Measurements from ENCODE around the gene SPECC1. TPM values are rescaled to one million over a fixed set of nuclear protein-coding genes. Genes with fewer than 3 reads are reported as not detected.

The SPECC1 gene
- total and polyA plus RNA-seq, 2 of the 4 experiments (the other 2 are of a cell fraction) = 16.9 to 26.2 TPM

DNA sequence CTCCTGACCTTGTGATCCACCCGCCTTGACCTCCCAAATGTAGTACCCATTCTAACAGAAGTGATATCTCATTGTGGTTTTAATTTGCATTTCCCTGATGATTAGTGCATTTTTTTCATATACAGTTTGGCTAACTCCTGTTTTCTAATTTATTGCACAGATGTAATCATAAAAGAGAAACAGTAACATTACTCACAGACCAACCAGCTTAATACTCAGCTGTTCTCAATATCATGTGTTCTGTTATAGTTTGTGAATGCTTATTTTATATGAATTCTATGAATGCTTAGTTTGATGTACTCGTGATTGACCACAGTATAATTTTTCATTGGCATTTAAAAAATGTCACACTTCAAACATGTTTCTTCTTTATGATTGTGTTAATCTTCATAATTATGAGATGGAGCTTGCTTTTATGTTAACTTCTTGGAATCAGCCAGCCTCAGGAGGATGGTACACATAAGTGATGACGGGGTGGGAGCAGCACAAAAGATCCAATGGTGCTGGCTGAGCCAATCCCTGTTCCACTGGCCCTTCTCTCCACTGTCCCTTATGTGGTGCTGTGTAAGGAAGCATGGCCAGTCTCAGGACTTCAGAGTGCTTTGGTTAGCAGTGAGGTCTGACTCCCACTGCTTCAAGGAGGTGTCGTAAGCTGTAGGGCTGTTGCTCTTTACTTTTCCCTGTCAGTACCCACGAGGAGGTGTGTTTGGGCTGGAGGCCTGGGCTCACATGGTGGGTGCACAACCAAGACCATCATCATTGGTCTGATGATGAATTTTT lies 191.0 kb downstream of the SPECC1 start:
- H4K5ac ChIP-seq (ENCODE audit: low read depth, low read length) = peak overlapping the region; percentile 75
- dilution Hi-C loops (cut with HindIII; ENCODE audit: low sequenced_read_pairs, unreplicated experiment) (no loop called here), in situ Hi-C loops (cut with MboI; ENCODE audit: low sequenced_read_pairs) (no loop called here), intact Hi-C loops (cut with micrococcal nuclease) (no loop called here)
- H3K9me1 ChIP-seq (ENCODE audit: insufficient read depth, low read length) = peaks cover 19% of the 10 kb centered on the region
- TF ChIP-seq RCOR1 (IDR thresholded peaks at IDR 0.05; ENCODE audit: insufficient replicate concordance, low read length) (no peak), MAFK (IDR thresholded peaks at IDR 0.05; ENCODE audit: low read depth, low read length) (no peak), RFX5 (IDR thresholded peaks at IDR 0.05; ENCODE audit: low read depth, low read length) (no peak), RAD21 (IDR thresholded peaks at IDR 0.05; ENCODE audit: low read length) (no peak), MAZ (IDR thresholded peaks at IDR 0.05; ENCODE audit: borderline replicate concordance, low read depth, low read length) (no peak), MXI1 (IDR thresholded peaks at IDR 0.05; ENCODE audit: borderline replicate concordance, low read depth, low read length) (no peak)
- TF ChIP-seq, protein P1, sequence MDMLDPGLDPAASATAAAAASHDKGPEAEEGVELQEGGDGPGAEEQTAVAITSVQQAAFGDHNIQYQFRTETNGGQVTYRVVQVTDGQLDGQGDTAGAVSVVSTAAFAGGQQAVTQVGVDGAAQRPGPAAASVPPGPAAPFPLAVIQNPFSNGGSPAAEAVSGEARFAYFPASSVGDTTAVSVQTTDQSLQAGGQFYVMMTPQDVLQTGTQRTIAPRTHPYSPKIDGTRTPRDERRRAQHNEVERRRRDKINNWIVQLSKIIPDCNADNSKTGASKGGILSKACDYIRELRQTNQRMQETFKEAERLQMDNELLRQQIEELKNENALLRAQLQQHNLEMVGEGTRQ (IDR thresholded peaks at IDR 0.05; ENCODE audit: low read depth, low read length) = no peak
- TF ChIP-seq, protein P2, sequence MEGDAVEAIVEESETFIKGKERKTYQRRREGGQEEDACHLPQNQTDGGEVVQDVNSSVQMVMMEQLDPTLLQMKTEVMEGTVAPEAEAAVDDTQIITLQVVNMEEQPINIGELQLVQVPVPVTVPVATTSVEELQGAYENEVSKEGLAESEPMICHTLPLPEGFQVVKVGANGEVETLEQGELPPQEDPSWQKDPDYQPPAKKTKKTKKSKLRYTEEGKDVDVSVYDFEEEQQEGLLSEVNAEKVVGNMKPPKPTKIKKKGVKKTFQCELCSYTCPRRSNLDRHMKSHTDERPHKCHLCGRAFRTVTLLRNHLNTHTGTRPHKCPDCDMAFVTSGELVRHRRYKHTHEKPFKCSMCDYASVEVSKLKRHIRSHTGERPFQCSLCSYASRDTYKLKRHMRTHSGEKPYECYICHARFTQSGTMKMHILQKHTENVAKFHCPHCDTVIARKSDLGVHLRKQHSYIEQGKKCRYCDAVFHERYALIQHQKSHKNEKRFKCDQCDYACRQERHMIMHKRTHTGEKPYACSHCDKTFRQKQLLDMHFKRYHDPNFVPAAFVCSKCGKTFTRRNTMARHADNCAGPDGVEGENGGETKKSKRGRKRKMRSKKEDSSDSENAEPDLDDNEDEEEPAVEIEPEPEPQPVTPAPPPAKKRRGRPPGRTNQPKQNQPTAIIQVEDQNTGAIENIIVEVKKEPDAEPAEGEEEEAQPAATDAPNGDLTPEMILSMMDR (conservative IDR thresholded peaks at IDR 0.05; ENCODE audit: low read depth, low read length) = no peak
- H2BK120ac ChIP-seq (ENCODE audit: low read depth, low read length) = peak overlapping the region; percentile 79
- H3K9me3 ChIP-seq (ENCODE audit: control insufficient read depth, insufficient read depth, low read length) = peaks cover 6% of the 10 kb centered on the region; the same call in 1 of the 2 replicates
- peak overlapping the region; percentile 69; the same call in 1 of the 2 replicates for H3K27ac ChIP-seq (ENCODE audit: insufficient read depth, low read length)
- peak overlapping the region; percentile 19 for H3K18ac ChIP-seq (ENCODE audit: low read depth, low read length)
- H3K79me1 ChIP-seq (ENCODE audit: low read depth in 1 of 2, low read length in 2 of 2) = peaks cover 17 to 63% of the 10 kb centered on the region in 2 experiments
- ChIA-PET POLR2A (ENCODE audit: unreplicated experiment) (no interaction called here), CTCF (no interaction called here)
- H2BK5ac ChIP-seq (ENCODE audit: low read depth, low read length, poor library complexity, severe bottlenecking) = peak overlapping the region; percentile 17
- H4K20me1 ChIP-seq (ENCODE audit: insufficient read depth, low read length) = peaks cover 9% of the 10 kb centered on the region
- H3K4me2 ChIP-seq (ENCODE audit: low read depth, low read length) = 0 out of 2 replicates have a peak overlapping the region, but pooled peaks have one; percentile 6
- no peak overlapping the region for H3K4me3 ChIP-seq (ENCODE audit: insufficient read depth, low read depth, low read length)
- H3K36me3 ChIP-seq (ENCODE audit: control insufficient read depth, insufficient read depth, low read length) = peaks cover 7% of the 10 kb centered on the region
- no TSS peak for BruUV-seq (replicated peaks)
- peak overlapping the region; percentile 90 for H3K4ac ChIP-seq (ENCODE audit: low read depth, low read length)
- peak overlapping the region in 1 of 2 experiments; percentile 68; a peak in 2 of 4 replicates for H4K8ac ChIP-seq (ENCODE audit: low read depth in 2 of 2, low read length in 2 of 2)
- H3K23ac ChIP-seq (ENCODE audit: low read depth, low read length) = peak overlapping the region; percentile 23
- no peaks in the 10 kb centered on the region for H3K27me3 ChIP-seq (ENCODE audit: control insufficient read depth, insufficient read depth, low read length)
- peak overlapping the region; percentile 84; the same call in 2 of the 3 replicates for H2BK15ac ChIP-seq (ENCODE audit: low read depth, low read length)
- peak overlapping the region; percentile 31; the same call in 1 of the 2 replicates for H4K91ac ChIP-seq (ENCODE audit: insufficient read depth, low read depth, low read length)
- peak overlapping the region; percentile 96 for H2AK5ac ChIP-seq (ENCODE audit: low read depth, low read length)
- no peak overlapping the region for H3K9ac ChIP-seq (ENCODE audit: low read depth, low read length)
- H3K56ac ChIP-seq (ENCODE audit: extremely low read depth, insufficient read depth, low read length) = 0 out of 2 replicates have a peak overlapping the region, but pooled peaks have one; percentile 2
- peak overlapping the region; percentile 79 for H3K14ac ChIP-seq (replicated peaks; ENCODE audit: low read depth, low read length)
- peaks cover 21% of the 10 kb centered on the region for H3K4me1 ChIP-seq (ENCODE audit: control insufficient read depth, insufficient read depth, low read length)
- peak overlapping the region; percentile 63 for H2AFZ ChIP-seq (replicated peaks; ENCODE audit: low read length, poor library complexity)
- peak overlapping the region; percentile 43 for H2BK20ac ChIP-seq (ENCODE audit: low read depth, low read length)
- ATAC-seq (ENCODE audit: low read depth) (peak; percentile 72), DNase-seq (peak; percentile 23)
- H2AK9ac ChIP-seq (replicated peaks; ENCODE audit: low read depth, low read length, poor library complexity) = no peak overlapping the region
- no CpG with 5 or more reads among the region's 5 CpGs for WGBS, 2 experiments (ENCODE audit: extremely low coverage in 2 of 2, insufficient read length in 1 of 2)

Data from IMR-90 (cell line).